Stomach (tissue), 4 donors: ENCODE data around the gene TRIM63.

Experiments
- EP300 ChIP-seq: sonication (generic); formaldehyde crosslinking; IDR thresholded peaks from one replicate; pipeline ENCODE4 v1.6.1; 2017; ENCODE audit warnings: antibody characterized with exemption
- TF ChIP-seq, protein P1 (sequence below), 7 experiments: fragments of 450-650 bp in 4 of 7; fragments of 200-600 bp in 3 of 7; sonication (generic) in 3 of 7; IDR thresholded peaks; one replicate each; pipeline ENCODE4 v1.5.1; 2016 to 2019; ENCODE audit warnings: antibody characterized with exemption in 7 of 7, control low read depth in 2 of 7, mild to moderate bottlenecking in 1 of 7

DNA sequence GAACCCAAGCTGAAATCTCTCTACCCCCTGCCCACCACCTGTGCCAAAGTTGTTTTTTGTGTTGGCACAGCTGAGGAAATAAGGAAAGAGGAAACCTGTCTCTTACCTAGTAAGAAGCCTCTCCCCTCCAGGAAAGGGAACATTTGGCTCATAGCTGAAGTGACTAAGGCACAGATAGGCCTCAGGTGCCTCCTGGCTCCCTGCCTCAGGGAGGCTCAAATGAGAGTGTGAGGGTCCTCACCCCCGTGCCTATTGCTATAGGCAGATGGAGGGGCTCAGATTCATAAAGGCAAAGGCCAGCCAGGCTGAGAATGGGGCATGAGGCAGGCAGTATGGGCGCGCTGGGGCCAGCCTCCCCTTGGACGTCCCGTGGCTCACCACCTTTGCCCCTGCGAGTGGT lies 29.0 kb downstream of the TRIM63 start:
- TF ChIP-seq EP300 = no peak
- TF ChIP-seq, protein P1, sequence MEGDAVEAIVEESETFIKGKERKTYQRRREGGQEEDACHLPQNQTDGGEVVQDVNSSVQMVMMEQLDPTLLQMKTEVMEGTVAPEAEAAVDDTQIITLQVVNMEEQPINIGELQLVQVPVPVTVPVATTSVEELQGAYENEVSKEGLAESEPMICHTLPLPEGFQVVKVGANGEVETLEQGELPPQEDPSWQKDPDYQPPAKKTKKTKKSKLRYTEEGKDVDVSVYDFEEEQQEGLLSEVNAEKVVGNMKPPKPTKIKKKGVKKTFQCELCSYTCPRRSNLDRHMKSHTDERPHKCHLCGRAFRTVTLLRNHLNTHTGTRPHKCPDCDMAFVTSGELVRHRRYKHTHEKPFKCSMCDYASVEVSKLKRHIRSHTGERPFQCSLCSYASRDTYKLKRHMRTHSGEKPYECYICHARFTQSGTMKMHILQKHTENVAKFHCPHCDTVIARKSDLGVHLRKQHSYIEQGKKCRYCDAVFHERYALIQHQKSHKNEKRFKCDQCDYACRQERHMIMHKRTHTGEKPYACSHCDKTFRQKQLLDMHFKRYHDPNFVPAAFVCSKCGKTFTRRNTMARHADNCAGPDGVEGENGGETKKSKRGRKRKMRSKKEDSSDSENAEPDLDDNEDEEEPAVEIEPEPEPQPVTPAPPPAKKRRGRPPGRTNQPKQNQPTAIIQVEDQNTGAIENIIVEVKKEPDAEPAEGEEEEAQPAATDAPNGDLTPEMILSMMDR (IDR thresholded peaks at IDR 0.05) = no peak
